ENCODE data around the gene ABCA4.

DNA sequence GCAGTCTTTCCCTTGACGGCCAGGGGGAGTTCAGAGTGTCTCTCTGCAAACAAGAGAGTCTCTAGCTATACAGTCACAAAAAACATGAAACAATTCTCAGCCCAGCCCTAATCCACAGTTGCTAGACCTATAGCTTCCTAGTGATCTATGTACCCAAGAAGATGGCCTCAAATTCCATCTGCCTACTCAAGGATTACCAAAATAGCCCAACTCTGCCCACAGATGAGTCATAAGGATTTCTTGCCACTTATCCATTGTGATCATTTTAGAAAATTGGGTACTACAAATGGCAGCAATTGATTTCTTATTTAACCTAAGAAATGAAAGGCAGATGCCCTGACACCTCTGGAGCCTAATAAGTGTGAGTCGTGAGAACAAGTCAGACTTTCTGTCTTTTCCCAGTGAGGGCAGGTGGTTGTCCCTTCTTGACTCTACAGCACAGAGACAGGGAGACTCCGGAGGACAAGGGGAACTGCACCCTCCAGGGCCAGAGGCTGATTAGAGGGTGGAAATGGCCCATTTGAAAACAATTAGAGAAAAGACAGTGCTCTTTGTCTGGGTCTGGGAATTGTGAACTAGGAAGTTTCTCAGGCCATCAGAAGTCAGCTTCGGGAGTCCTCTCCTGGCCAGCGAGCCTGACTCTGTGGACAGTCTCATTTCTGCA is 65.4 kb downstream of the ABCA4 start:
- no peak for TF ChIP-seq POLR2AphosphoS5 (IDR thresholded peaks at IDR 0.05; ENCODE audit: low read depth, low read length)
- TF ChIP-seq, protein P1, sequence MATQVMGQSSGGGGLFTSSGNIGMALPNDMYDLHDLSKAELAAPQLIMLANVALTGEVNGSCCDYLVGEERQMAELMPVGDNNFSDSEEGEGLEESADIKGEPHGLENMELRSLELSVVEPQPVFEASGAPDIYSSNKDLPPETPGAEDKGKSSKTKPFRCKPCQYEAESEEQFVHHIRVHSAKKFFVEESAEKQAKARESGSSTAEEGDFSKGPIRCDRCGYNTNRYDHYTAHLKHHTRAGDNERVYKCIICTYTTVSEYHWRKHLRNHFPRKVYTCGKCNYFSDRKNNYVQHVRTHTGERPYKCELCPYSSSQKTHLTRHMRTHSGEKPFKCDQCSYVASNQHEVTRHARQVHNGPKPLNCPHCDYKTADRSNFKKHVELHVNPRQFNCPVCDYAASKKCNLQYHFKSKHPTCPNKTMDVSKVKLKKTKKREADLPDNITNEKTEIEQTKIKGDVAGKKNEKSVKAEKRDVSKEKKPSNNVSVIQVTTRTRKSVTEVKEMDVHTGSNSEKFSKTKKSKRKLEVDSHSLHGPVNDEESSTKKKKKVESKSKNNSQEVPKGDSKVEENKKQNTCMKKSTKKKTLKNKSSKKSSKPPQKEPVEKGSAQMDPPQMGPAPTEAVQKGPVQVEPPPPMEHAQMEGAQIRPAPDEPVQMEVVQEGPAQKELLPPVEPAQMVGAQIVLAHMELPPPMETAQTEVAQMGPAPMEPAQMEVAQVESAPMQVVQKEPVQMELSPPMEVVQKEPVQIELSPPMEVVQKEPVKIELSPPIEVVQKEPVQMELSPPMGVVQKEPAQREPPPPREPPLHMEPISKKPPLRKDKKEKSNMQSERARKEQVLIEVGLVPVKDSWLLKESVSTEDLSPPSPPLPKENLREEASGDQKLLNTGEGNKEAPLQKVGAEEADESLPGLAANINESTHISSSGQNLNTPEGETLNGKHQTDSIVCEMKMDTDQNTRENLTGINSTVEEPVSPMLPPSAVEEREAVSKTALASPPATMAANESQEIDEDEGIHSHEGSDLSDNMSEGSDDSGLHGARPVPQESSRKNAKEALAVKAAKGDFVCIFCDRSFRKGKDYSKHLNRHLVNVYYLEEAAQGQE (IDR thresholded peaks at IDR 0.05; ENCODE audit: insufficient read depth in 1 of 2, low read depth in 2 of 2, low read length in 2 of 2): no peak

Data from PFSK-1 (cell line).